Activated CD4-positive, alpha-beta memory T cell treated with anti-CD3 and anti-CD28 coated beads for 36 hours (primary cell): Measurements from ENCODE around the gene RHOA. TPM values are rescaled to one million over a fixed set of nuclear protein-coding genes. Genes with fewer than 3 reads are reported as not detected.

Experiments
- CTCF ChIA-PET: fragments of 350-600 bp; sonication (Branson Sonifier 250); formaldehyde crosslinking; loops from one replicate; lab custom pipeline; 2021; ENCODE audit warnings: antibody characterized with exemption, inconsistent platforms; lab: Charles Lee
- POLR2A ChIA-PET: fragments of 350-600 bp; sonication (Branson Sonifier 250); formaldehyde crosslinking; loops from one replicate; lab custom pipeline; 2021; ENCODE audit warnings: antibody characterized with exemption; lab: Charles Lee
- DNase-seq: peaks from one replicate; pipeline ENCODE4 v3.0.0-alpha.2; 2020
- H3K27ac Mint-ChIP-seq: one replicate; pipeline ENCODE4 v1.8.0; 2021; ENCODE audit warnings: mixed read lengths
- H3K27me3 Mint-ChIP-seq: one replicate; pipeline ENCODE4 v1.8.0; 2021; ENCODE audit warnings: mixed read lengths
- H3K36me3 Mint-ChIP-seq: one replicate; pipeline ENCODE4 v1.8.0; 2021; ENCODE audit warnings: mixed read lengths
- H3K4me1 Mint-ChIP-seq: one replicate; pipeline ENCODE4 v1.8.0; 2021; ENCODE audit warnings: low read depth, mixed read lengths
- H3K4me3 Mint-ChIP-seq: one replicate; pipeline ENCODE4 v1.8.0; 2021; ENCODE audit warnings: mild to moderate bottlenecking, mixed read lengths
- H3K9me3 Mint-ChIP-seq: one replicate; pipeline ENCODE4 v1.8.0; 2021; ENCODE audit warnings: mixed read lengths
- intact Hi-C: fragments of 100-400 bp; cut with micrococcal nuclease; formaldehyde crosslinking; loops from one replicate; pipeline ENCODE4 v1.15.1; 2023
- total RNA-seq, 2 experiments: library from RNA; stranded (reverse); gene quantifications; one replicate each; pipeline ENCODE4 v1.2.3, GENCODE V29; 2021

Gene RHOA
- total RNA-seq, 2 experiments from 2014 or later = 497 to 514 TPM

- Mint-ChIP-seq H3K4me1 (peaks cover 8% of the 10 kb centered on the region), H3K27ac (no peak overlapping the region), H3K4me3 (no peak overlapping the region), H3K36me3 (peaks cover 17% of the 10 kb centered on the region), H3K27me3 (no peaks in the 10 kb centered on the region), H3K9me3 (no peaks in the 10 kb centered on the region)
- ChIA-PET POLR2A (no interaction called here), CTCF (no interaction called here)
- no peak for DNase-seq
- intact Hi-C loops = no loop called here
These were observed 94.9 kb downstream of the RHOA start for GRCh38 chr3:49316696-49317457.

- Mint-ChIP-seq H3K4me3 (no peak overlapping the region), H3K36me3 (peaks cover 23% of the 10 kb centered on the region), H3K4me1 (peaks cover 8% of the 10 kb centered on the region), H3K27me3 (no peaks in the 10 kb centered on the region), H3K27ac (peak overlapping the region; percentile 28), H3K9me3 (no peaks in the 10 kb centered on the region)
- POLR2A ChIA-PET = no interaction called here
- no peak for DNase-seq
- CTCF ChIA-PET = interaction anchor here (0.5 kb wide), 1 partner anchor 66 kb away, joined by 3 read pairs; no protein-coding TSS in a partner anchor
- intact Hi-C loops = no loop called here
These were observed 97.7 kb downstream of the RHOA start for GRCh38 chr3:49313896-49314688.

DNA sequence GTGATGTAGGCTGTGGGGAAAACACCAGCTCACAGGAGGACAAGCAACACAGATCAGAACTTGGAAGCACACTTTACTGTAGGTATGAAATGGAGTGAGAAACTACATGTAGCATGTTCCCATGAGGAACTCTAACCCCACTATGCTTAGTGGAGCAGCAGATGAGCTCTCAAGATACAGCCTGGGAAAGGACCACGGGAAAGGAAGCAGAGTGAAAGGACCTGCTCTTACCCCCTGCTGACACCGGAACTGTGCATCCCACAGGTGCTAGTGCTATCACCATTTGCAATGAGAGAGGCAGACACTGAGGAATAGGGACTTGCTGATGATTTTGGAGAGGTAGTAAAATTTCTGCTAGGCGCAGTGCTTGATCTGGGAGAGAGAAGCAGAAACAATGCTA lies 100.5 kb downstream of the RHOA start:
- Mint-ChIP-seq H3K9me3 (no peaks in the 10 kb centered on the region), H3K4me3 (no peak overlapping the region), H3K27me3 (no peaks in the 10 kb centered on the region), H3K4me1 (peaks cover 8% of the 10 kb centered on the region), H3K36me3 (peaks cover 31% of the 10 kb centered on the region), H3K27ac (no peak overlapping the region)
- CTCF ChIA-PET = no interaction called here
- POLR2A ChIA-PET = no interaction called here
- DNase-seq = no peak
- intact Hi-C loops = no loop called here

GRCh38 chr3:49310677-49311076 lies 101.1 kb downstream of the RHOA start:
- Mint-ChIP-seq H3K9me3 (no peaks in the 10 kb centered on the region), H3K4me3 (no peak overlapping the region), H3K27ac (no peak overlapping the region), H3K4me1 (peaks cover 8% of the 10 kb centered on the region), H3K36me3 (peaks cover 31% of the 10 kb centered on the region), H3K27me3 (no peaks in the 10 kb centered on the region)
- intact Hi-C loops = no loop called here
- DNase-seq = no peak
- POLR2A ChIA-PET = no interaction called here
- CTCF ChIA-PET = no interaction called here

Other genes with a start within 250 kb of the RHOA start
- 10 to 100 TPM; 18.8 to 19.7 TPM for gene CCDC71, start 245.6 kb downstream of the RHOA start, total RNA-seq
- gene KLHDC8B, start 240.4 kb downstream of the RHOA start, total RNA-seq = 1 to 10 TPM; 1.8 to 2.9 TPM
- 1 to 10 TPM; 2.8 to 3.0 TPM for gene C3orf62, start 134.7 kb downstream of the RHOA start, total RNA-seq
- gene USP4, start 71.9 kb downstream of the RHOA start, total RNA-seq = 10 to 100 TPM; 79.4 to 79.7 TPM
- 100 to 1,000 TPM; 176 to 177 TPM for gene GPX1, start 53.6 kb downstream of the RHOA start, total RNA-seq
- 10 to 100 TPM in 1 of 2 experiments, 1 to 10 TPM in 1; 9.5 to 10.9 TPM for gene TCTA, start 447 bp upstream of the RHOA start, total RNA-seq
- 1 to 10 TPM; 2.4 to 2.6 TPM for gene AMT, start 10.5 kb upstream of the RHOA start, total RNA-seq
- gene NICN1, start 17.3 kb upstream of the RHOA start, total RNA-seq = 10 to 100 TPM; 12.0 to 12.8 TPM
- 1 to 10 TPM; 9.4 to 9.6 TPM for gene DAG1, start 58.3 kb upstream of the RHOA start, total RNA-seq
- gene BSN, start 142.5 kb upstream of the RHOA start, total RNA-seq = under 1 TPM; 0.05 to 0.07 TPM